Sigmoid colon (tissue), 4 donors: ENCODE results near the gene UNC5A.

Experiments used
- CTCF ChIP-seq, 4 experiments: fragments of 450-650 bp in 3 of 4; fragments of 200-600 bp in 1 of 4; IDR thresholded peaks; one replicate each; pipeline ENCODE4 v1.5.1; 2016 to 2019; ENCODE audit warnings: antibody characterized with exemption in 4 of 4, mild to moderate bottlenecking in 3 of 4, moderate library complexity in 2 of 4
- EP300 ChIP-seq, 4 donors: sonication (generic); formaldehyde crosslinking; IDR thresholded peaks; one replicate each; pipeline ENCODE4 v1.6.1; 2017; ENCODE audit warnings: antibody characterized with exemption in 4 of 4
- POLR2A ChIP-seq, 2 donors: fragments of 450-650 bp; IDR thresholded peaks; one replicate each; pipeline ENCODE4 v1.6.1; 2016; ENCODE audit warnings: antibody characterized with exemption in 2 of 2, mild to moderate bottlenecking in 2 of 2, moderate library complexity in 2 of 2

DNA sequence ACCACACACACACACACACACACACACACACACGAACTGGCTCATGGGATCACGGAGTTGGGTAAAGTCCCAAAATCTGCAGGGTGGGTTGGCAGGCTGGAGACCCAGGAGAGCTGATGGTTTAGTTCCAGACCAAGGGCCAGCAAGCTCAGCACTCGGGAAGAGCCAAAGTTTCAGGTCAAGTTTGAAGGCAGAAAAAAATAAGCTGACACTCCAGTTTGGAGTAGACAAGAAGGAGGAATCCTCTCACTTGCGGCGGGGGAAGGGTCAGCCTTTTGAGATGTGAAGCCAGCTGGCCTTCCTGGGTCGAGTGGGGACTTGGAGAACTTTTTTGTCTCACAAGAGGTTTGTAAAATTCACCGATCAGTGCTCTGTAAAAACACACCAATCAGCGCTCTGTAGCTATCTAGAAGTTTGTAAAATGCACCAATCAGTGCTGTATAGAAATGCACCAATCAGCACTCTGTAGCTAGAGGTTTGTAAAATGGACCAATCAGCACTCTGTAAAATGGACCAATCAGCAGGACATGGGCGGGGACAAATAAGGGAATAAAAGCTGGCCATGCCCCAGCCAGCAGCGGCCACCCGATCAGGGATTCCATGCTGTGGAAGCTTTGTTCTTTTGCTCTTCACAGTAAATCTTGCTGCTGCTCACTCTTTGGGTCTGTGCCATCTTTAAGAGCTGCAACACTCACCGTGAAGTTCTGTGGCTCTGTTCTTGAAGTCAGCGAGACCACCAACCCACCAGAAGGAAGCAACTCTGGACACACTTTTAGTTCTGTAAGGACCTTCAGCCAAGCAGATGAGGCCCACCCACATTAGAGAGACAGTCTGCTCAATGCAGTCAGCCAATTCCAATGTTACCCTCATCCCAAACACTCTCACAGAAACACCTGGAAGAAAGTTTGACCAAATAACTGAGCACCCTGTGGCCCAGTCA, 37.8 kb upstream of the UNC5A start:
- TF ChIP-seq POLR2A (IDR thresholded peaks at IDR 0.05): no peak
- TF ChIP-seq CTCF (IDR thresholded peaks at IDR 0.05): no peak
- TF ChIP-seq EP300 (IDR thresholded peaks at IDR 0.05): no peak
